ENCODE results near the gene SHROOM4. TPM values are rescaled to one million over a fixed set of nuclear protein-coding genes. Genes with fewer than 3 reads are reported as not detected.

Gene SHROOM4
- total RNA-seq, 1 experiment from 2014 or later: 0.13 TPM

- CTCF ChIA-PET: no interaction called here
- intact Hi-C loops (cut with micrococcal nuclease; ENCODE audit: unreplicated experiment) (loop anchor here (10.0 kb wide), 1 partner anchor 286 kb away; no protein-coding TSS in a partner anchor), in situ Hi-C loops (cut with HindIII; ENCODE audit: low pct_unique_long_range_greater_than_20kb, low sequenced_read_pairs) (no loop called here)
- POLR2A ChIA-PET: no interaction called here
- Histone ChIP-seq H3K9me3 (ENCODE audit: control insufficient read depth, insufficient read depth, low read depth, low read length) (no peaks in the 10 kb centered on the region), H3K4me1 (ENCODE audit: control insufficient read depth, insufficient read depth, low read length) (no peaks in the 10 kb centered on the region), H3K27ac (ENCODE audit: low read length) (no peak overlapping the region), H3K36me3 (ENCODE audit: control insufficient read depth, insufficient read depth, low read length) (no peaks in the 10 kb centered on the region), H3K27me3 (ENCODE audit: control insufficient read depth, insufficient read depth, low read length) (no peaks in the 10 kb centered on the region), H3K4me3 (ENCODE audit: low read depth in 2 of 2, low read length in 2 of 2) (no peak overlapping the region)
- no TSS peak for BruUV-seq (replicated peaks)
- no peak for ATAC-seq
- no peak for TF ChIP-seq TCF7L2 (IDR thresholded peaks at IDR 0.05; ENCODE audit: low read depth, low read length)
- no peak for TF ChIP-seq SIN3A (IDR thresholded peaks at IDR 0.05; ENCODE audit: borderline replicate concordance, insufficient read depth, low read depth, low read length)
- no peak for TF ChIP-seq CTCF (IDR thresholded peaks at IDR 0.05)
- TF ChIP-seq POLR2AphosphoS5 (IDR thresholded peaks at IDR 0.05; ENCODE audit: low read depth, low read length): no peak
- TF ChIP-seq, protein P1, sequence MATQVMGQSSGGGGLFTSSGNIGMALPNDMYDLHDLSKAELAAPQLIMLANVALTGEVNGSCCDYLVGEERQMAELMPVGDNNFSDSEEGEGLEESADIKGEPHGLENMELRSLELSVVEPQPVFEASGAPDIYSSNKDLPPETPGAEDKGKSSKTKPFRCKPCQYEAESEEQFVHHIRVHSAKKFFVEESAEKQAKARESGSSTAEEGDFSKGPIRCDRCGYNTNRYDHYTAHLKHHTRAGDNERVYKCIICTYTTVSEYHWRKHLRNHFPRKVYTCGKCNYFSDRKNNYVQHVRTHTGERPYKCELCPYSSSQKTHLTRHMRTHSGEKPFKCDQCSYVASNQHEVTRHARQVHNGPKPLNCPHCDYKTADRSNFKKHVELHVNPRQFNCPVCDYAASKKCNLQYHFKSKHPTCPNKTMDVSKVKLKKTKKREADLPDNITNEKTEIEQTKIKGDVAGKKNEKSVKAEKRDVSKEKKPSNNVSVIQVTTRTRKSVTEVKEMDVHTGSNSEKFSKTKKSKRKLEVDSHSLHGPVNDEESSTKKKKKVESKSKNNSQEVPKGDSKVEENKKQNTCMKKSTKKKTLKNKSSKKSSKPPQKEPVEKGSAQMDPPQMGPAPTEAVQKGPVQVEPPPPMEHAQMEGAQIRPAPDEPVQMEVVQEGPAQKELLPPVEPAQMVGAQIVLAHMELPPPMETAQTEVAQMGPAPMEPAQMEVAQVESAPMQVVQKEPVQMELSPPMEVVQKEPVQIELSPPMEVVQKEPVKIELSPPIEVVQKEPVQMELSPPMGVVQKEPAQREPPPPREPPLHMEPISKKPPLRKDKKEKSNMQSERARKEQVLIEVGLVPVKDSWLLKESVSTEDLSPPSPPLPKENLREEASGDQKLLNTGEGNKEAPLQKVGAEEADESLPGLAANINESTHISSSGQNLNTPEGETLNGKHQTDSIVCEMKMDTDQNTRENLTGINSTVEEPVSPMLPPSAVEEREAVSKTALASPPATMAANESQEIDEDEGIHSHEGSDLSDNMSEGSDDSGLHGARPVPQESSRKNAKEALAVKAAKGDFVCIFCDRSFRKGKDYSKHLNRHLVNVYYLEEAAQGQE (IDR thresholded peaks at IDR 0.05; ENCODE audit: insufficient read depth in 1 of 2, low read depth in 2 of 2, low read length in 1 of 2): no peak
- no peak for DNase-seq (ENCODE audit: low read depth, low spot score)
These were observed 115.0 kb downstream of the SHROOM4 start for GRCh38 chrX:50698944-50699343.

GRCh38 chrX:50697691-50698090, 116.3 kb downstream of the SHROOM4 start:
- CTCF ChIA-PET: no interaction called here
- H3K9me3 ChIP-seq (ENCODE audit: control insufficient read depth, insufficient read depth, low read depth, low read length): no peaks in the 10 kb centered on the region
- ATAC-seq (no peak), DNase-seq (ENCODE audit: low read depth, low spot score) (no peak)
- TF ChIP-seq, protein P1 (IDR thresholded peaks at IDR 0.05; ENCODE audit: insufficient read depth in 1 of 2, low read depth in 2 of 2, low read length in 1 of 2): no peak
- TF ChIP-seq POLR2AphosphoS5 (IDR thresholded peaks at IDR 0.05; ENCODE audit: low read depth, low read length) (no peak), SIN3A (IDR thresholded peaks at IDR 0.05; ENCODE audit: borderline replicate concordance, insufficient read depth, low read depth, low read length) (no peak), CTCF (IDR thresholded peaks at IDR 0.05) (no peak), TCF7L2 (IDR thresholded peaks at IDR 0.05; ENCODE audit: low read depth, low read length) (no peak)
- no peaks in the 10 kb centered on the region for H3K27me3 ChIP-seq (ENCODE audit: control insufficient read depth, insufficient read depth, low read length)
- no TSS peak for BruUV-seq (replicated peaks)
- no peaks in the 10 kb centered on the region for H3K4me1 ChIP-seq (ENCODE audit: control insufficient read depth, insufficient read depth, low read length)
- no peak overlapping the region for H3K4me3 ChIP-seq (ENCODE audit: low read depth in 2 of 2, low read length in 2 of 2)
- in situ Hi-C loops (cut with HindIII; ENCODE audit: low pct_unique_long_range_greater_than_20kb, low sequenced_read_pairs): no loop called here
- no peaks in the 10 kb centered on the region for H3K36me3 ChIP-seq (ENCODE audit: control insufficient read depth, insufficient read depth, low read length)
- intact Hi-C loops (cut with micrococcal nuclease; ENCODE audit: unreplicated experiment): loop anchor here (10.0 kb wide), 1 partner anchor 287 kb away; no protein-coding TSS in a partner anchor
- POLR2A ChIA-PET: interaction anchor here (0.6 kb wide), 1 partner anchor 179 kb away, joined by 3 read pairs; no protein-coding TSS in a partner anchor
- H3K27ac ChIP-seq (ENCODE audit: low read length): no peak overlapping the region

Data from Panc1 (cell line).